Fibroblast of lung (primary cell): Measurements from ENCODE around the gene LIG4. TPM values are rescaled to one million over a fixed set of nuclear protein-coding genes. Genes with fewer than 3 reads are reported as not detected.
A peak's percentile ranks its signal among the peaks of the same experiment; 100 is the strongest.

ENCODE experiments used
- DNase-seq, 2 donors: peaks; one replicate each; pipeline versions ENCODE4 v3.0.0 to v3.0.0-alpha.2; 2010; ENCODE audit warnings: low read depth in 2 of 2
- H2AFZ ChIP-seq: 2 replicates; pipeline ENCODE4 v1.5.1; 2012; ENCODE audit warnings: low read length, control low read depth, inconsistent platforms
- H3K27ac ChIP-seq: 2 replicates; pipeline ENCODE4 v1.5.1; 2011; ENCODE audit warnings: low read length, control low read depth; ENCODE audit not compliant: insufficient read depth
- H3K27me3 ChIP-seq: 2 replicates; pipeline ENCODE4 v1.5.1; 2011; ENCODE audit warnings: mild to moderate bottlenecking, low read length; ENCODE audit not compliant: control insufficient read depth, insufficient read depth
- H3K36me3 ChIP-seq: 2 replicates; pipeline ENCODE4 v1.5.1; 2011; ENCODE audit warnings: low read length; ENCODE audit not compliant: control insufficient read depth, insufficient read depth
- H3K4me1 ChIP-seq: 2 replicates; pipeline ENCODE4 v1.5.1; 2011; ENCODE audit warnings: low read length; ENCODE audit not compliant: control insufficient read depth, insufficient read depth; ENCODE audit errors: extremely low read depth
- H3K4me2 ChIP-seq: 2 replicates; pipeline ENCODE4 v1.5.1; 2011; ENCODE audit warnings: low read length, control low read depth; ENCODE audit not compliant: insufficient read depth; ENCODE audit errors: extremely low read depth
- H3K4me3 ChIP-seq, 4 experiments: fragments of 200-600 bp in 1 of 4; sonication (generic) in 1 of 4; replicated peaks in 1 of 4; 2 replicates each; pipeline ENCODE4 v1.5.1; 2011 to 2016; ENCODE audit warnings: low read length in 4 of 4, low read depth in 3 of 4, mild to moderate bottlenecking in 3 of 4, control low read depth in 2 of 4, inconsistent platforms in 1 of 4, mixed read lengths in 1 of 4; ENCODE audit not compliant: insufficient read depth in 1 of 4; ENCODE audit errors: control extremely low read depth in 1 of 4
- H3K79me2 ChIP-seq: 2 replicates; pipeline ENCODE4 v1.5.1; 2012; ENCODE audit warnings: mild to moderate bottlenecking, low read length, inconsistent platforms; ENCODE audit not compliant: control insufficient read depth, insufficient read depth
- H3K9ac ChIP-seq: 2 replicates; pipeline ENCODE4 v1.5.1; 2011; ENCODE audit warnings: mild to moderate bottlenecking, low read length, control low read depth; ENCODE audit not compliant: insufficient read depth
- H3K9me3 ChIP-seq: 2 replicates; pipeline ENCODE4 v1.5.1; 2012; ENCODE audit warnings: low read depth, low read length; ENCODE audit not compliant: control insufficient read depth, insufficient read depth
- H4K20me1 ChIP-seq: 2 replicates; pipeline ENCODE4 v1.5.1; 2011; ENCODE audit warnings: low read length; ENCODE audit not compliant: control insufficient read depth, insufficient read depth; ENCODE audit errors: extremely low read depth
- EZH2 ChIP-seq: IDR thresholded peaks from 2 replicates; pipeline ENCODE4 v1.5.1; 2012; ENCODE audit warnings: low read length, control low read depth, mild to moderate bottlenecking; ENCODE audit errors: missing control alignments
- polyA plus RNA-seq, 2 donors: library from polyadenylated mRNA; depleted of rRNA in 1 of 2; stranded (reverse) in 1 of 2; unstranded in 1 of 2; fragments of >200 nt; gene quantifications; 2 replicates each; pipeline ENCODE4 v1.2.1, GENCODE V29; 2011 to 2012; ENCODE audit warnings: missing spikeins in 1 of 2
- total RNA-seq: library from RNA; depleted of rRNA; stranded (reverse); fragments of >200 nt; gene quantifications from 2 replicates; pipeline ENCODE4 v1.2.1, GENCODE V29; 2014
- TF ChIP-seq, protein P1 (sequence below), 2 donors: IDR thresholded peaks in 1 of 2; conservative IDR thresholded peaks in 1 of 2; 1 replicate in 1 of 2; 2 replicates in 1 of 2; pipeline ENCODE4 v1.5.1; 2011 to 2012; ENCODE audit warnings: low read length in 2 of 2, control low read depth in 1 of 2, inconsistent platforms in 1 of 2, low read depth in 1 of 2, mild to moderate bottlenecking in 1 of 2

LIG4 gene
- total and polyA plus RNA-seq, 2 donors (not counting 1 experiment from before 2014, with no cell fraction given): 9.4 to 11.6 TPM

GRCh38 chr13:108210551-108210950, 4.8 kb downstream of the LIG4 start:
- H3K36me3 ChIP-seq: no peaks in the 10 kb centered on the region
- no peaks in the 10 kb centered on the region for H4K20me1 ChIP-seq
- H3K4me1 ChIP-seq: peaks cover 2% of the 10 kb centered on the region
- H3K4me2 ChIP-seq: no peak overlapping the region
- DNase-seq: no peak
- no peaks in the 10 kb centered on the region for H3K79me2 ChIP-seq
- H2AFZ ChIP-seq: no peak overlapping the region
- H3K4me3 ChIP-seq: no peak overlapping the region
- no peaks in the 10 kb centered on the region for H3K27me3 ChIP-seq
- no peak overlapping the region for H3K9ac ChIP-seq
- H3K9me3 ChIP-seq: no peaks in the 10 kb centered on the region
- H3K27ac ChIP-seq: no peak overlapping the region
- TF ChIP-seq, protein P1, sequence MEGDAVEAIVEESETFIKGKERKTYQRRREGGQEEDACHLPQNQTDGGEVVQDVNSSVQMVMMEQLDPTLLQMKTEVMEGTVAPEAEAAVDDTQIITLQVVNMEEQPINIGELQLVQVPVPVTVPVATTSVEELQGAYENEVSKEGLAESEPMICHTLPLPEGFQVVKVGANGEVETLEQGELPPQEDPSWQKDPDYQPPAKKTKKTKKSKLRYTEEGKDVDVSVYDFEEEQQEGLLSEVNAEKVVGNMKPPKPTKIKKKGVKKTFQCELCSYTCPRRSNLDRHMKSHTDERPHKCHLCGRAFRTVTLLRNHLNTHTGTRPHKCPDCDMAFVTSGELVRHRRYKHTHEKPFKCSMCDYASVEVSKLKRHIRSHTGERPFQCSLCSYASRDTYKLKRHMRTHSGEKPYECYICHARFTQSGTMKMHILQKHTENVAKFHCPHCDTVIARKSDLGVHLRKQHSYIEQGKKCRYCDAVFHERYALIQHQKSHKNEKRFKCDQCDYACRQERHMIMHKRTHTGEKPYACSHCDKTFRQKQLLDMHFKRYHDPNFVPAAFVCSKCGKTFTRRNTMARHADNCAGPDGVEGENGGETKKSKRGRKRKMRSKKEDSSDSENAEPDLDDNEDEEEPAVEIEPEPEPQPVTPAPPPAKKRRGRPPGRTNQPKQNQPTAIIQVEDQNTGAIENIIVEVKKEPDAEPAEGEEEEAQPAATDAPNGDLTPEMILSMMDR (conservative IDR thresholded peaks at IDR 0.05 in 1 of 2, IDR thresholded peaks at IDR 0.05 in 1 of 2; ENCODE audit: low read depth in 1 of 2, low read length in 2 of 2): no peak

- H3K9ac ChIP-seq: no peak overlapping the region
- H4K20me1 ChIP-seq: no peaks in the 10 kb centered on the region
- no peaks in the 10 kb centered on the region for H3K36me3 ChIP-seq
- H3K4me1 ChIP-seq: no peaks in the 10 kb centered on the region
- no peak overlapping the region for H2AFZ ChIP-seq
- no peak overlapping the region for H3K27ac ChIP-seq
- no peak overlapping the region for H3K4me2 ChIP-seq
- H3K79me2 ChIP-seq: no peaks in the 10 kb centered on the region
- TF ChIP-seq, protein P1 (conservative IDR thresholded peaks at IDR 0.05 in 1 of 2, IDR thresholded peaks at IDR 0.05 in 1 of 2; ENCODE audit: low read depth in 1 of 2, low read length in 2 of 2): no peak
- H3K4me3 ChIP-seq: no peak overlapping the region
- H3K27me3 ChIP-seq: no peaks in the 10 kb centered on the region
- no peaks in the 10 kb centered on the region for H3K9me3 ChIP-seq
- peak; percentile 22 to 64 for DNase-seq
Measured at GRCh38 chr13:108200781-108201398, 14.4 kb downstream of the LIG4 start.

DNA sequence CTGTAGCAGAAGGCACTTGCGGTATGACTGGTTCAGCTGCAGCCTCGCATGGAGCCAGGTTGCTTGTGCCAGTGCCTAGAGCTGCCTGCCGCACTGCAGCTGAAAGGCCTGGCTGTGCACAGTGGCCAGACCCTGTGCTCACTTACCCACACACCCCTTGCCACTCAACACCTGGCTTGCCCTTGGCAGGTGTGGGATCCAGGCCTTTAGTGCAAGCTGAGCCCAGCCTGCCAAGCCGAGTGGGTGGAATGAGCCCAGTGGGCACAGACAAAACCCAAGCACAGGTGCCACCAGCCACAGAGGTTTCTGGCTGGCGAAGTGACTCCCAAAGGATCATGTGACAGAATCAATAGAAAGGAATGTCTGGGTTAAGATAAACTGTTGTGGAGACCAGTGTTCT, 19.5 kb downstream of the LIG4 start:
- no peak for DNase-seq
- no peaks in the 10 kb centered on the region for H3K9me3 ChIP-seq
- no peak for TF ChIP-seq EZH2
- TF ChIP-seq, protein P1 (conservative IDR thresholded peaks at IDR 0.05 in 1 of 2, IDR thresholded peaks at IDR 0.05 in 1 of 2; ENCODE audit: low read depth in 1 of 2, low read length in 2 of 2): no peak
- no peaks in the 10 kb centered on the region for H3K79me2 ChIP-seq
- H3K4me1 ChIP-seq: no peaks in the 10 kb centered on the region
- no peak overlapping the region for H3K4me2 ChIP-seq
- no peaks in the 10 kb centered on the region for H3K36me3 ChIP-seq
- no peak overlapping the region for H3K4me3 ChIP-seq
- H4K20me1 ChIP-seq: no peaks in the 10 kb centered on the region
- H2AFZ ChIP-seq: no peak overlapping the region
- H3K9ac ChIP-seq: no peak overlapping the region
- H3K27ac ChIP-seq: no peak overlapping the region
- H3K27me3 ChIP-seq: no peaks in the 10 kb centered on the region
